ENCODE measurements around the gene PADI6.

PADI6 gene

DNA sequence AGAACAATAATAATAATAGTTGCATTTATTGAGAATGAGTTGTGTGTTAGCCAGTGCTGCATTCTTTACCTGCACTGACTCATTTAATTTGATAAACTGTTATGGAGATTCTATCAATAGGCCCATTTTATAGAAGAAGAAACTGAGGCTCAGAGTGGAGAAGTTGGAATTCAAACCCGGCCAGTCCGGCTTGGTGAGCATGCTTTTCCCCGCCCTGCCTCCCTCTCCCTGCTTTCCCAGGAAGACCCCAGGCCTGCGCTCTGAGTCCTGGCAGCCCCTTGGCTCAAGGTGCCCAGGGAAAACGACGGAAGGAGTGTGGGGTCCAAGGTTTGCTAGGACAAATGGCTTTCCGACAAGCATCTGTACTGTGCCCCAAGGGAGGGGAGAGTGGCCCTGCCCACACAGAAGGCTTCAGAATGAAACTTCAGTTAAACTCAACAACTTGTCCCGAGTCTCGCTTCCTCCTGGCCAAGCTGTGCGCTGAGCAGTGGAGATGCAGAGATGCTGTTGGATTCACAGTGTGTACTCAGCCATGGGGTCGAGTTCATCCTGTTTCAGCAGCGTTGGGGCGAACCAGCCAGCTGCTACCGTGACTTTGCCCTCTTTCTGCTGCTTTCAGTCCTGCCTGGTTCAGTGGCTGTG is 23.3 kb upstream of the PADI6 start:
- peak; percentile 65 for DNase-seq (ENCODE audit: low read depth)
- no peak overlapping the region for H3K4me3 ChIP-seq (ENCODE audit: low read depth, low read length)
- TF ChIP-seq, protein P1, sequence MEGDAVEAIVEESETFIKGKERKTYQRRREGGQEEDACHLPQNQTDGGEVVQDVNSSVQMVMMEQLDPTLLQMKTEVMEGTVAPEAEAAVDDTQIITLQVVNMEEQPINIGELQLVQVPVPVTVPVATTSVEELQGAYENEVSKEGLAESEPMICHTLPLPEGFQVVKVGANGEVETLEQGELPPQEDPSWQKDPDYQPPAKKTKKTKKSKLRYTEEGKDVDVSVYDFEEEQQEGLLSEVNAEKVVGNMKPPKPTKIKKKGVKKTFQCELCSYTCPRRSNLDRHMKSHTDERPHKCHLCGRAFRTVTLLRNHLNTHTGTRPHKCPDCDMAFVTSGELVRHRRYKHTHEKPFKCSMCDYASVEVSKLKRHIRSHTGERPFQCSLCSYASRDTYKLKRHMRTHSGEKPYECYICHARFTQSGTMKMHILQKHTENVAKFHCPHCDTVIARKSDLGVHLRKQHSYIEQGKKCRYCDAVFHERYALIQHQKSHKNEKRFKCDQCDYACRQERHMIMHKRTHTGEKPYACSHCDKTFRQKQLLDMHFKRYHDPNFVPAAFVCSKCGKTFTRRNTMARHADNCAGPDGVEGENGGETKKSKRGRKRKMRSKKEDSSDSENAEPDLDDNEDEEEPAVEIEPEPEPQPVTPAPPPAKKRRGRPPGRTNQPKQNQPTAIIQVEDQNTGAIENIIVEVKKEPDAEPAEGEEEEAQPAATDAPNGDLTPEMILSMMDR (IDR thresholded peaks at IDR 0.05; ENCODE audit: low read depth, low read length, missing control alignments) = no peak

DNA sequence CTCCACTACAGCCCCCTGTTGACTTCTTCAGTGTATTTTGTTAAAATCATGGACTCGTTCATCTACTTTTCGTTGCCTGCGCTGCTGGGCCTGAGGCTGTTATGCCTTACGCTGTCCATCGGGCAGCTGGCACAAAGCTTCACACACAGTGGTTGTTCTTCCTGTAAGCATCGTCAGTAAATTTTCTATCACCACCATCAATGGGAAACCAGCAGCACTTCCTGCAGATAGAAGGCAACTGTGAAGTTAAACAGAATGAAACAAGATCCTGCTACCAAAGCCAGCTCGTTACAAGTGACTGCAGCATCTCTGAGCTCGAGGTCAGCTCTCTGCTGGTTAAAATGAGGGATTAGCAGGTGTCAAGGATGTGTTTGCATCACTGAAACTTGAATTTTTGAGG is 21.9 kb upstream of the PADI6 start:
- no peak for DNase-seq (ENCODE audit: low read depth)
- H3K4me3 ChIP-seq (ENCODE audit: low read depth, low read length) = no peak overlapping the region
- TF ChIP-seq, protein P1 (IDR thresholded peaks at IDR 0.05; ENCODE audit: low read depth, low read length, missing control alignments) = no peak

DNA sequence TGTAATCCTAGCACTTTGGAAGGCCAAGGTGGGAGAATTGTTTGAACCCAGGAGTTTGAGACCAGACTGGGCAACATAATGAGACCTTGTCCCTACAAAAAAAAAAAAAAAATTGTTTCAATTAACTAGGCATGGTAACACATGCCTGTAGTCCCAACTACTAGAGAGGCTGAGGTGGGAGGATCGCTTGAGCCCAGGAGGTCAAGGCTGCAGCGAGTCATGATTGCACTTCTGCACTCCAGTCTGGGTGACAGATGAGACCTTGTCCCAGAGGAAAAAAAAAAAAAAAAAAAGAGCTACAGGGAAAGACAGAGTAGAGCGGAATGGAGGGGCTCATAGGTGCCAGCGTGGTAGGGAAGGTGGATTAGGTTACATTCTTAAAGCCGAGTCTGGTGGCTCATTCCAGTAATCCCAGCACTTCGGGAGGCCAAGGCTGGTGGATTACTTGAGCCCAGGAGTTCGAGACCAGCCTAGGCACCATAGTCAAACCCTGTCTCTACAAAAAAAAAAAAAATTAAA is 21.0 kb upstream of the PADI6 start:
- H3K4me3 ChIP-seq (ENCODE audit: low read depth, low read length) = no peak overlapping the region
- TF ChIP-seq, protein P1 (IDR thresholded peaks at IDR 0.05; ENCODE audit: low read depth, low read length, missing control alignments) = no peak
- no peak for DNase-seq (ENCODE audit: low read depth)

DNA sequence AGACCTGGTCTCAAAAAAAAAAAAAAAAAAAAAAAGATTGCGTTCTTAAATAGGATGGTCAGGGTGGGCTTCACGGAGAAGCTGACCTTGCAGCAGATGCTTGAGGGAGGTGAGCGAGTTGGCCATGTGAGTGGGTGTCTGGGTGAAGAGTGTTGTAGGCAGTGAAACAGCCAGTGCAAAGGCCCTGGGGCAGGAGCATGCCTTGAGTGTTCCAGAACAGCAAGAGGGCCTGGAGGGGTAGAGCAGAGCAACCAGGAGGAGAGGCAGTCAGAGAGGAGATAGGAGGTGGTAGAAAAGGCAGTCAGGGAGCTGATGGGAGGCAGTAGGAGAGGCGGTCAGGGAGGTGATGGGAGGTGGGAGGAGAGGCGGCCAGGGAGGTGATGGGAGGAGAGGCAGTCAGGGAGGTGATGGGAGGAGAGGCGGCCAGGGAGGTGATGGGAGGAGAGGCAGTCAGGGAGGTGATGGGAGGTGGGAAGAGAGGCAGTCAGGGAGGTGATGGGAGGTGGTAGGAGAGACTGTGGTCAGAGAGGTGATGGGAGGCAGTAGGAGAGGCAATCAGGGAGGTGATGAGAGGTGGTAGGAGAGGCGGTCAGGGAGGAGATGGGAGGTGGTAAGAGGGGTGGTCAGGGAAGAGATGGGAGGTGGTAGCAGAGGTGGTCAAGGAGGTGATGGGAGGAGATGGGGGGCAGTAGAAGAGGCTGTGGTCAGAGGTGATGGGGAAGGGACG is 20.2 kb upstream of the PADI6 start:
- no peak for DNase-seq (ENCODE audit: low read depth)
- no peak overlapping the region for H3K4me3 ChIP-seq (ENCODE audit: low read depth, low read length)
- TF ChIP-seq, protein P1 (IDR thresholded peaks at IDR 0.05; ENCODE audit: low read depth, low read length, missing control alignments) = no peak

DNA sequence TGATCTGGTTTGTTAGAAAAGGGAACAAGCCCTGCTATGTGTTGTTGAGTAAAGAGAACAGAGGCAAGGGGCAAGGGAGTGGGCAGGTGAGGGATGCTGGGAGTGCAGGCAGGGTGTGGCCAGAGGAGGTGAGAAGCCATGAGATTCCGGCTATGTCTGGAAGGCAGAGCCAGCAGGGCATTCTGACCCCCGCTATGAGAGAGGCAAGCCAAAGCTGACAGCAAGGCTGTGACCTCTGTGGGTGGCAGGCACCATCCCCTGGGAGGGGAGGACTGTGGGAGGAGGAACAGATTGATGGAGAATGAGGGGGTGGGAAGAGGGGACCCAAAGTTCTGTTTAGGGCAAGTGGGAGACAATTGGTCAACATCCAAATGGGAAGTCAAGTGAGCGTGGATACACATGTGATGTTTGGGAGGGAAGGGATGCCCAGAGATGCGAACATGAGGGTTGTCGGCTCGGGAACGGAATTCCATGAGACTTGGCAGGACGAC is 19.5 kb upstream of the PADI6 start:
- TF ChIP-seq, protein P1 (IDR thresholded peaks at IDR 0.05; ENCODE audit: low read depth, low read length, missing control alignments) = no peak

DNA sequence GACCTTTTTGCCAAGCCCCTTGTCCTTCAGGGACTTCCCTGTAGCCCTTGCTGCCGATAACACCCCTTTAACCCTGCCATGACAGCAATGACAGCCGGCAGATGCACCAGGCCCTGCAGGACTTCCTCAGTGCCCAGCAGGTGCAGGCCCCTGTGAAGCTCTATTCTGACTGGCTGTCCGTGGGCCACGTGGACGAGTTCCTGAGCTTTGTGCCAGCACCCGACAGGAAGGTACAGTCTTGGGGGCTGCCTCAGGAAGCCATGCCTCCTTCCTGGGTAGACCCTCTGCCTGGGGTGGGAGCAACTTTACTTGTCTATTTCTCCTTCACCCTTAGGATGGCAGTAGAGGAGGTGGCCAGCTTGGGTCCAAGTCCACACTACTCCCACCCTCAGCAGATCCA is 16.1 kb upstream of the PADI6 start:
- no peak overlapping the region for H3K4me3 ChIP-seq (ENCODE audit: low read depth, low read length)
- DNase-seq (ENCODE audit: low read depth) = no peak
- TF ChIP-seq, protein P1 (IDR thresholded peaks at IDR 0.05; ENCODE audit: low read depth, low read length, missing control alignments) = no peak

More for the DNA sequence above, 19.5 kb upstream of the PADI6 start:
- H3K4me3 ChIP-seq (ENCODE audit: low read depth, low read length) = no peak overlapping the region
- no peak for DNase-seq (ENCODE audit: low read depth)

Data from GM12864 (cell line).